NCI-H146 treated with DMSO at 0.1 percent for 48 hours (cell line): ENCODE data around the gene ARHGAP26.

Experiments used
- DNase-seq: peaks from one replicate; lab custom pipeline; 2025; ENCODE audit not compliant: unreplicated experiment; lab: John Stamatoyannopoulos, UW

ARHGAP26 gene

DNA sequence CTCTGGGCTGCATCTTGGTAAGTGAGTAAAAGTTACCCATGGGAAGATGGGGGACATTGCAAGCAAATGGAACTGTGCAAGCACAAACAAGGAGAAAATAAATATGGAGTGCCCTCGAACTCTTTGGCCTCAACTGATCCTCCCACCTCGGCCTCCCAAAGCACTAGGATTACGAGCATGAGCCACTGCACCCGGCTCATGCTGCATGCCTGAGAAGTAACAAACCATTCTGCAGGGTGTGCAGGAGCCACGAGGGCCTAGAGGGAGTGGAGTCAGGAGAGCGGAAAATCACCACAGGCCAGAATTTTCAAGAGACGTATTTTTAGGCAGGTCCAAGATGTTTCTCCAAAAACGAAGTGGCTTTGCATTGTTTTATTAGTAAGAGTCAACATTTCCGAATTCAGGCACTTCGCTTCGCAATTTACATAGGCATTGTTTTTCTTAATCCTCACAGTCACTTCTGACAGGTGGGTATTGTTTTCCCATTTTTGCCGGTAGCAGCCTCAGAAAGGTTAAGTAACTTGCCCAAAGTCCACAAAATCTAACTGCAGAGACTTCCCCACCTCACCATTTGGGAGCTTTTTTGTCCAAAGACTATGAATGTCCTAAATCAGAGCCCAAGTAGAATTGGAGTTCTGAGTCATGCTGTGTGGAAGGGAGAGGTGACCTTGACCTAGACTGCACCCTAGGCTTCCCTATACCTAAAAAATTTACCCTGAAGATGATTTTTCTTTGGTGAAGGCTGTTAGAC, 403.1 kb downstream of the ARHGAP26 start:
- no peak for DNase-seq

DNA sequence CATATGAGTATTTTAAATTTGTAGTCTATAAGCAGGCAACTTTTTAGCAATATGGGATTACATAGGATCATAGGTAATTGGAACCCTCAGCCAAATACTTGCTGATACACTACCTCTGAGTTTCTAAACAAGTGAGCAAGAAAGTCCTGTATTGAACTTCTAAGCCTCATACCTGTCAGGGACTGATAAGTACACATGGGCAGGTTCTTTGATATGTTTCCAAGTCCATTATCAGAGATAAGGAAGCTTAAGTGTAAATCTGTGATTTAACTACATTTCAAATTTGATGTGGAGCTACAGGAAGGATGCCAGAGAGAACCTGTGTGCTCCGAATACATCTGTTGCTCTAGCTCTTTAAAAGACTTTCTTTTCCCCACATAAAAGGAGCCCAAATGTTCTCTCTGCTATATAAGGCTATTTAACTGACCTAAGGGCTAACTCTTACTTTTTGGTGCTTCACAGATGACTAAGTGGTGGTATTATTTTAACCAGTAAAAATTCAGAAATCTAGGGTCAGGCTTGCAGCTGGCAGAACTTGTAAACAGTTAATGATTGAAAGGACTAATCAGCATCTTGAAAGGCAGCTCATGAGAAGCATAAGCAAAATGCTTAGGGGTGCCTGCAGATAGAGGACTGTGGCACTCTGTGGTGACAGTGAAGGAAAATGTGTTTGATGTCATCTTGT, 404.7 kb downstream of the ARHGAP26 start:
- no peak for DNase-seq

DNA sequence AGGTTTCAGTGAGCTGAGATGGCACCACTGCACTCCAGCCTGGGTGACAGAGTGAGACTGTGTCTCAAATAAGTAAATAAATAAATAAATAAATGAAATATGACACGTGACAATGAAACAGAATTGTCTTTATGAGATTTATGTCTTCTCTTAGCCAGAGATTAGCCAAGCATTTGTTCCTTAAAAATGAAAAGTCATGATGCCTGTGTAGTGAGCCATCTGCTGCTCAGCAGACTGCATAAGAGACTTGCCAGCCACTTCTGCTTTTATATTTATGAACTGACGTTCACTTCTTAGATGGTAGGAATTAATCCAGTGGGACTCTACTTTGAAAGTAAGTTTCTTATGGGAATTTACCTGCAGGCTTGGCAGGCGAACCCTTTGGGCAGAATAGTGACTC, 405.9 kb downstream of the ARHGAP26 start:
- no peak for DNase-seq

DNA sequence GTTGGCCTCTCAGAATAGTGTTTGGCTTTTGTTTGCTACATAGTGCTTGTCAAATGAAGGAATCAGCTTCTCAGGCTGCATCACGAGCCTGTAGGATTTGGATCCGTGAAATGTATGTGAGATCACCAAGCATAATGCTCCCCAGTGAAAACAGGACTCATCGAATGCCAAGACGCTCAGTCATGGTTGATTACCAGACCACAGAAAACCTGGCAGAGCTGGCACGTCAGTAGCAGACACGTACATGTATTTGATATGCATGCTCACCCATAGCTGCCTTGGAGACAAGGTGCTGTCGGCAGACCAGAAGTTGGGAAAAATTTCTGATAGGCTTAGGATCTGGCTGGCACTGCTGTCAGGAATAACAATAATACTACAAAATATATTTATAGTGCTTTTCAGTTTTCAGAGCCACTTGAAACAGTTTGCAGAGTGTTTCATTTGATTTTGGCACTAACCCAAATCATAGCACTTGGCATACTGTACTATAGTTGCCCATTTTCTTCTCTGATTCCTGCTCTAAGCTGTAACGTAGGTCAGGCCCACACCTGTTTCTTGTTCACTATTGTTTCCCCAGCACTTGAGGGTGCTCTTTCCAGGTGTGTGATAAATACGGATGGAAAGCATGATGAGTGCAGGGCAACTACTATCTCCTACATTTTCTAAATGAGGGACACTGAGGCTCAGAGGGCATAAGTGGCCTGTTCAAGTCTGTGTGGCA, 407.2 kb downstream of the ARHGAP26 start:
- no peak for DNase-seq

DNA sequence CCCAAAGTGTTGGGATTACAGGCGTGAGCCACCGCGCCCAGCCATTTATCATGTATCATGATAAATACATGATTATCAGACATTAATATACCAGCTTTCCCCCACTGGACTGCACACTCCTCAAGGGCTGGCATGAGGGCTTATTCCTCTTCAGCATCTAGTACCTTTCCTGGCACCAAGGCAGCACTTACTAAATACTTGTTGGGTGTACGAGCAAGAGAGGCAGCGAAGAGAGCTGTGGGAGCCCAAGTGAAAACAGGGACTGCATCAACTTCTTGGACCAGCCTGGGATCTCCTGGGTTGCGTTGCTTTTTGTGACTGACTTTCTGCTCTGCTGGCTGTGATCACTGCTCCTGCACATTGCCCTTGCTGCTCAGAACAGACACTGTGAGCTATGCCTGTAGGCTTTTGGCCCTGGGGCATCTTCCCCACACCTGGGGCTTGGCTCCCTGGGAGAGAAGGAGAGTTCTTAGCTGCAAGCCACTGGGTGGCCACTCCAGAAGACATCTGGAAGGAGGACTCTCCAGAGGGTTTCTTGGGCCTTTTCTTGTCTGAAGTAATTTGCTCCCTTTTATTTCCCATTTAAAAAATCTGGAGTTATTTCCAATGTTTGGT, 409.1 kb downstream of the ARHGAP26 start:
- DNase-seq, result no peak

DNA sequence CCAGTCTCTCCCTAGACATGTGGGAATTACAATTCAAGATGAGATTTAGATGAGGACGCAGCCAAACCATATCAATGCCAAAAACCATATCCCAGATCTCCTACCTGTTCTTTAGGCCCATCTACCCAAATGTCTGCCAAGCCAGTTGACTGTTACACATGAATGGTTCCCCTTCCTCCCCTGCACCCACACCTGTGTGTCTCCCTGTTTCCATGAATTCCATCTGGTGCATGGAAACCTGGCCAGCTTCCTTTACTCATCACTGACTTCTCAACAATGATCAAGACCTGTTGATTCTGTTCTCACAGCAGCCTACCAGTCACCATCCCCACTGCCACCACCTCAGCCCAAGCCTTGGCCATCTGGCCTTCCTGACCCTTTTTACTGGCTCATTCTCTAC, 410.6 kb downstream of the ARHGAP26 start:
- DNase-seq, result no peak

DNA sequence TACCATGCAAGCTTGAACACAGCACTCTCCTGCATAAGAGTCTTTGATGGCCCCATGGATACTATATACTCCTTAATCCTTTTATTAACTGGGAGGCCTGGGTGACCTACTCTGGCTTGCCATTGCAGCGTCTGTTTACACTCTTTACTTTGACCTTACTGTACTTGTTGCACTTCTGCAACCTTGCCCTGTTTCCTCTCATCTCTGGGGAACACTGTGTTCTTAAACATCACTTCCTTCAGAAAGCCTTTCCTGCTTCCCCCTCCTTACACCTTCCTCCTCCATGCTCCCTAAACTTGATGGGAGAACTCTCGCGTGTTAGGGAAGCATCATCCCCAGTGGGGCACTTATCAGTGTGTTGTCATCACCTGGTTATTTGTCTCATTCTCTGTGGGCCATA, 411.0 kb downstream of the ARHGAP26 start:
- DNase-seq, result no peak

DNA sequence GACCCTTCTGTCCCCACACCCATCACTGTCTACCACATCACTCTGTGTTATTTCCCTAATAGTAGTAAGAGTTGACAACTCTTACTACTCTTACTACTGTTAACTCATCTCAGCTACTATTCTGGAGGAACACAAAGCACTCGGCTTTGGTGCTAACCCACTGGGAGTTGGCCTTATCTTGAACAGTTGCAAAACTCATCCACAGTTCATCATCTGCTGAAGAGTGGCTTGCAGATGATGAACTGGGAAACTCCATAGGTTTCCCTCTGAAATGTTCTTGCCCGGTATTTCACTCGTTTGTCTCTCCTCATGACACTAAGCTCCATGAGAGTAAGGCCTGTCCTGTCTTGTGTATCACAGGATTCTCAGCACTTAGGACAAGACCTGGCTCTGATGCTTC, 411.9 kb downstream of the ARHGAP26 start:
- no peak for DNase-seq

DNA sequence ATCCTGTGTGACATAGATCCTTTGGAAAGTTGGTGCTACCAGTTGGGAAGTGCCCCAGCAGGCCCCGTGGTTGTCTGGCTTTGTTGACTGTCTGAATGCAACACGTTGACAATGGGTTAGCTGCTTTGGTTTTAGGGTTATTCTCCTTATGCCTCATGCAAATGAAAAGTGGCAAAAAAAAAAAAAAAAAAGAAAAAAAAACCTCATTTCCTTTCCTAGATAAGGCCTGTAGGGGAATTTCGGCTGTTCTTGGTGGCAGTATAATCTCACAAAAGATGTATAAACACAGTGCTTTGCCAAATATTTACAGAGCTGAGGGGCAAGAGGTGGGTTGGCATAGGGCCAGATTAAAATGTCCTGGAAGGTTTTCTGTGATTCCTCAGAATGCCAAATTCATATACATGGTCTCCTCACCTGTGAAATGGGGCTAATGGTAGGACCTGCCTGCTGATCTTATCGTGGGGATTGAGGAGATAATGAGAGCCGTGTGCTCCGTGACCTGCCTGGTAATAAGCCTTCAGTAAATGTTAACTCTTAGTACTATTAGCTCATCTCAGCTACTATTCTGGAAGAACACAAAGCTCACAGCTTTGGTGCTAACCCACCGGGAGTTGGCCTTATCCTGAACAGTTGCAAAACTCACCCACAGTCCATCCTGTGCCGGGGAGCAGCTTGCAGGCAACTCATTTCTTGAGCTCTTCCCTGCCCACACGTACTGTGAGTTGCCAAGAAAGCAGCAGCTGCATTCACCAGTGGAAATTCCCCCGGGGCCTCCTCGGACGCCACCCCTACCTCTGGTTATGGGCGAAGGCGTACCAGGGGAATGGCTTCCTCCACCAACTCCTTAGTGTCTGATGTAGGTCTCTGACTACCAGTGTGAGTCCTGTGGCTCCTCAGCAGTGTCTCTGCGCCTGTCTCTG, 413.0 kb downstream of the ARHGAP26 start:
- no peak for DNase-seq

DNA sequence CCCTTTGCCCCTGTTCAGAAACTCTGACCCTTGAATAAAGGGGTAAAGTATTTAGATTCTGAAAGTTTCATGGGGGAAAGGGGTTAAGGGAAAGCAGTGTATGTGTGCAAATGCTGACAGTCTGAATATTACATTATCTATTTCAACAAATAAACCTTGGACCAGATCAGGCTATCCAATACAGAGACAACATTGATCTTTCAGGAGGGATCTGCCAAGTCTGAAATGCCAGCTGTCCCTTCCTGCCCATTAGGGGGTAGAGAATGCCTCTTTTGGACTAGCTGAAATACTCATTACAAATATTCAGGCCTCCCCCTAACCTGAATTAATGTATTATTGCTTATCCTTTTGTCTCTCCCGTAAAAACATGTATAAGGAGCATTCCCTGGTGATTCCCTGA, 413.8 kb downstream of the ARHGAP26 start:
- DNase-seq, result no peak

DNA sequence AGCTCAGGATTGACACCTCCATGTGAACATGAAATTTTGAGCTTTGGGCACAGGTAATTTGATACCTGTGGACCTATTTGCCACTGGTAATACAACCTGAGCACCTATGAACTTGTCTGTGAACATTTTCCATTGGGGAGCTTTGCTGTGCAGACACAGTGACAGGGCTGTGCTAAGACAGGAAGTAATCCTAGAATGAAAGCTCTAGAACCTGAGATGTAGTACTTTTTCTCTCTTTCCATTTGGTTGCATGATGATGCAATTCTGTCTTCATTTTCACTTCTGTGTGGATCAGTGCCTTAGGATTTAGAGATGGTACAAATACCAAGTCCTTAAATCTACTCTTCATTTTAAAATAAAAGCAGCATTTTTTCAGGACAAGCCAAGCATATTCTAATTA, 416.4 kb downstream of the ARHGAP26 start:
- DNase-seq, result no peak

DNA sequence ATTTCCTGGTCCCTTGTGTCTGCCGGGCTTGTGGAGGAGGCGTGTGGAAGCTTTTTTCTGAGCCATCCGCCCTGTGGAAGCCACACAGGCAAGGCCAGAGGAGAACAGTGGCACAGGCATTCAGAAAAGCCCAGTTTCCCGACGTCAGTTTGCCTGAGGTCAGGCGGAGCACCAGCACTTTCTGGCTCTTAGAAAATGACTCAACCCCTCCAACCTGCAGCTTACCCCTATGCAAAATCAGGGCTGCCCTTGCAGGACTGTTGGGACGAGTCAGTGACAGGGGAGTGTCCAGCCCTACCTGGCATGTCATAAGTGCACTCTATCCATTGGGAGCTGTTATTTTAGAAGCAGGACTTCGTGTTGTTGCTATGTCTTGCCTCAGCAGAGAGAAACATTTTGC, 417.3 kb downstream of the ARHGAP26 start:
- DNase-seq, result no peak

DNA sequence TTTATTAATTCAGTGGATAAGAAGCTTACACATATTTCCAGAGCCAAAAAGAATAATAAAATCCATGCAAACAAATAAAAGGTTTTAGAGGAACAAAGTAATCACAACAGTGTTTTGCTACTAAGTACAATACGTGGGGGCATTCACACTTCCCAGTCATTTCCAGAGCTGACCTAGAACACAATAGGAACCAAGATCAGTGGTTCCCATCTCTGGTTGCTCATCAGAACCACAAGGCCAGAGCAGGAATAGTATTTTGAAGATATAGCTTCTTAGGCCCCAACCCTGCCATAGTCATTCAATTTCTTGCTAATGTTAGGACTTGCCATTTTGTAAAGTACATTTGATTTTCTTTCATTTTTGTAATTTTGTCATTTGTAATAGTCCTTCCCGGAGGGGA, 417.9 kb downstream of the ARHGAP26 start:
- DNase-seq, result no peak

DNA sequence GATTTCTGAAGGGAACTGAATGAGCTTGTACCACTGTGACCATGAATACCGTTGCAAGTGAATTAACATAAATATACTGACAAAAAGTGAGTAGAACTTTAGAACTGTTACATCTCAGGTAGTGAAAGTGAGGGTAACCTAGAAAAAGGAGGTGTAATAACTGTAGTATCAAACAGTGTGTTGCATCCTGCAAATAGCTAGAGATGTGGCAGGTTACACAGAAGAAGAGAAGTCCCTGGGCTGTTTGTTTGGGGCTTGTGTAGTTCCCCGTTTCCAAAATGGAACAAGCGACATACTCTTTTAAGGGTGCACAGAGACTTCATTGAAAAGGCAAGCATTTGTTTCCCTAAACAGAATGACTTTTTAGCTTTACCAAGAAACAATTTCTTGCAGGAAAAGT, 418.5 kb downstream of the ARHGAP26 start:
- DNase-seq, result no peak

DNA sequence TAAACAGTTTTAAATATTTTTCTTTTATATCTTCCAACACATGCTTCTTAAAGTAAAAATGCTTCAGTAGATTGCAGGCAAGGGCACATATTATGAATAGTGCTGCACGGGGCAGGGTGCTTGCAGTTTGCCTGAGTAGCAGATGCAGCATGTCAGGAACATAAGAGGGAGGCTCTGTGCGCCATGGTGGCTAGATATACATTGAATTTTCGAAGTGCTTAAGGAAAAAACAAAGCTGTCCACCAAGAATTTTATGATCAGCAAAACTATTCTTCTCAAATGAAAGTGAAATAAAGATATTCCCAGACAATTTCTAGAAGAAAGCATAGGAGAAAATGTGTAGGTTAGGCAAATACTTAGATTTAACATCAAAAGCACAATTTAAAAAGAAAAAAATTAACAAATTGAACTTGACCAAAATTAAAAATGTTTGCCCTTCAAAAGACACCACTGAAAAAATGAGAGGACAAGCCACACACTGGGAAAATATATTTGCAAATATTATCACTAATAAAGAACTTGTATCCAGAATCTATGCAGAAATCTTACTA, 420.2 kb downstream of the ARHGAP26 start:
- DNase-seq, result no peak

DNA sequence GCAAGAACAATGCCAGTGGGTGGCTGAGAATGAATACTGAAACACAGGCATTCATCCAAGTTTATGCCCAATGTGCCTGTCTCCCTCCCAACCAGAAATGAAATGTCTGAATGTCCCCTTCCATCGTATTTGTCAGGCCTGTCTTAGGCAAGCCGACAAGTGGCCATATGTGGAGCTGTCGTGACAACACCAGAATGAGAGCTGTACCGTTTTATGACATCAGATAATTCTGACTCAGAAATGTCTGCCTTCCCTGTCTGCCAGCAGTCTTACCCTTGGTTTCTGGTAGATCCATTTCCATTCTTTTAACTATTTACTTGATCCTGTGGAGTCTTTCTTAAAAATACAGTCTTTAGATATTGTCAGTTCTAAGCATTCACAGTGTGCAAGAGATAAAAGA, 421.5 kb downstream of the ARHGAP26 start:
- DNase-seq, result no peak

DNA sequence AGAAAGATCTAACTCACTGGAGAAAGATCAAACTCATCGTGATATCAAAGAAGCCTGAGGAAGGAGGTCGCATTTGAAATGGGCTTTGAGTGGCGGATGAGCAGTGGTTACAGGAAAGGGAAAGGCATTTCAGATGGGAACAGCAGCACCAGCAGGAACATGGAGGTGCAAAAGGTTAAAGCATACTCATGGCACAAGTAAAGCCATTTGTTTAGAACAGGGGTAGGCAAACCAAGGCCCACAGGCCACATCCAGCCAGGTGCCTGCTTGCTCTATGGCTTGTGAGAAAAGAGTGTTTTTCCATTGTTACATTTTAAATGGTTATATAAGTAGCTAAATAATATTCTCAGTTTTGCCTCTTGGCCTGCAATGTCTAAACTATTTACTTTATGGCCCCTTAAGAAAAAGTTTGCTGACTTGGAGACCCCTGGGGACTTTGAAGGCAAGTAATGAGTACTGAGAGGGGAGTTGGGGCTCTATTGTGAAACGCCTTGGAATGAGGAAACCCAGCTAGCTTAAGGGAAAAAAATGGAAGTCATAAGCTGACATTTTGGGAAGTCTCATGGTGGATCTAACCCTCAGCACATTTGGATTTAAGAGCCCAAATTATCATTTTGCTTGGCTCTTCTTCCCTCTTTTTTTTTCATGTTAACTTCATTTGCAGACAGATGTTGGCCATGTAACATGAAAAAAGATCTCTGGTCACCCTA, 422.2 kb downstream of the ARHGAP26 start:
- no peak for DNase-seq

DNA sequence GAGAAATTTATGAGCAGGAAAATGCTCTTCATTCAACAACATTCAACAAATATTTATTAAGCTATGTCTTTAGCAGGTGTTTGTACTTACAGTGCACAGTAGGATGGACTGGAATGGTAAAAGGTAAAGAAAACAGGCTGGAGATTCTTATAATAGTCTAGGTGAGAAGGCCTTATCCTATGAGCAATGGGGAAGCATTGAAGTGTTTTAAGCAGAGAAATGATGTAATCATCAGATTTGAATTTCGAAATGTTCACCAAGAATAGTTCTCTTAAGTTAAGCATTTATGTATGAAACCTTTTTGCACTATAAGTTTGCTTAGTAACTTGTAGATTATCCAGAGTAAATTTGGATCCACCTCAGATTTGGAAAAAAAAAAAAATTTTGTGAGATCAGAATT, 424.0 kb downstream of the ARHGAP26 start:
- no peak for DNase-seq

DNA sequence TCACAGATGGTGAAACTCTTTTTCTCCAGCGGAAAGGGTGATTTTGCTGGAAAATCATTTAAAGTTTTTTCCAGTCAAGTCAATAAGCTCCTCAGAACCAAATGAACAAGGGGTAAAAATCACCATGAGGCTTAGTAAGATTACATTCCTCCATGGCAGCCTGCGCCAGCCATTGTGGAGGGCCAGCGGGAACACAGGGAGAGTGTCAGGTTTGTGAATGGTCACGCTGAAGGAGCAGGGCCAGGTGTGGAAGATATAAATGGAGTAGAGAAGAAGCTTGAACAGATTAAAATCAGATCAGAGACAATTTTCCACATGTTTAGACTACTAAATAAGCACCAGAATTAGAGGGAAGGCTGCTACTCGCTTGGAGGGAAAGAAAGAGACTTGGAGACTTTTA, 424.5 kb downstream of the ARHGAP26 start:
- no peak for DNase-seq

DNA sequence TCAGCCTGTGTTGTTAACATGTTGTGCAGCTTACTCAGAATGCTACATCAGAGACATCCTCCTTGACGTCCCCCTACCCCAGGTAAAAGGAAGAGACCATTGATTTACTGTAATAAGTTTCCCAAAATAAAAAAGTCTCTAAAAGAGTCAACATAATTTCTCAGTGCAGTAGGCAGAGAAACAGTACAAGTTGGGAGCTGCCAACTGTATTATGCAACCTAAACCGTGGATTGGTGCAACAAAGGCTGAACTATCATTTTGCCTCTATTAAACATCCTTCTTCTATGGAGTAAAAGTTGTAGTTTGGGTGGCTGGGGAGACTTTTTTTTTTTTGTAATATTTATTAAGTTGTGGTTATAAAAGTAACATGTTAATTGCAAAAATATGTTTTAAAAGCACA, 425.3 kb downstream of the ARHGAP26 start:
- DNase-seq, result no peak
